Kidney (tissue), 14 donors: Measurements from ENCODE around the gene CCDC70. TPM values are rescaled to one million over a fixed set of nuclear protein-coding genes. Genes with fewer than 3 reads are reported as not detected.

Source experiments
- DNase-seq, 5 donors: peaks; one replicate each; pipeline ENCODE4 v3.0.0-alpha.2; 2013 to 2020
- FAIRE-seq: peaks from 2 replicates; lab custom pipeline; 2012; peaks lifted over from hg19 to GRCh38; lab: Jason Lieb, UNC
- H3K27ac ChIP-seq, 2 donors: one replicate each; pipeline ENCODE4 v1.7.0; 2013; ENCODE audit warnings: low read depth in 2 of 2, low read length in 2 of 2, inconsistent platforms in 1 of 2
- H3K27me3 ChIP-seq: one replicate; pipeline ENCODE4 v1.7.1; 2013; ENCODE audit warnings: low read length, inconsistent platforms; ENCODE audit not compliant: control insufficient read depth, insufficient read depth
- H3K36me3 ChIP-seq, 3 donors: one replicate each; pipeline versions ENCODE4 v1.7.0 to v1.7.1; 2013; ENCODE audit warnings: low read length in 3 of 3, control low read depth in 1 of 3, inconsistent platforms in 1 of 3; ENCODE audit not compliant: insufficient read depth in 3 of 3, control insufficient read depth in 2 of 3
- H3K4me1 ChIP-seq, 3 donors: one replicate each; pipeline versions ENCODE4 v1.7.0 to v1.7.1; 2013; ENCODE audit warnings: low read length in 3 of 3, inconsistent platforms in 1 of 3, low read depth in 1 of 3; ENCODE audit not compliant: control insufficient read depth in 2 of 3, insufficient read depth in 2 of 3
- H3K4me3 ChIP-seq, 3 donors: one replicate each; pipeline versions ENCODE4 v1.7.0 to v1.8.1; 2013; ENCODE audit warnings: low read length in 3 of 3, control low read depth in 1 of 3, inconsistent platforms in 1 of 3
- H3K9ac ChIP-seq, 3 donors: one replicate each; pipeline versions ENCODE4 v1.7.0 to v1.7.1; 2013; ENCODE audit warnings: low read length in 3 of 3, control low read depth in 1 of 3, inconsistent platforms in 1 of 3
- H3K9me3 ChIP-seq, 3 donors: one replicate each; pipeline versions ENCODE4 v1.7.0 to v1.7.1; 2013; ENCODE audit warnings: low read length in 3 of 3, control low read depth in 1 of 3, inconsistent platforms in 1 of 3; ENCODE audit not compliant: control insufficient read depth in 2 of 3, insufficient read depth in 1 of 3
- intact Hi-C: fragments of 100-400 bp; cut with DNase I; formaldehyde crosslinking; loops from one replicate; pipeline ENCODE4 v1.11.1; 2022
- polyA plus RNA-seq: library from polyadenylated mRNA; stranded (reverse); fragments of 350-450 nt; fragmentation: Illumina TruSeq; extraction: RNeasy Lipid Tissue Mini Kit (QIAGEN cat#74804); gene quantifications from one replicate; pipeline ENCODE4 v1.2.3, GENCODE V29; 2014; ENCODE audit warnings: low read depth, low replicate concordance; ENCODE audit not compliant: insufficient read depth
- total RNA-seq: library from RNA; stranded (reverse); fragmentation: NEBNext Ultra II Directional; extraction: Animal tissue kit (Norgen Biotek cat#: 25700); gene quantifications from one replicate; pipeline ENCODE4 v1.2.1, GENCODE V29; 2021
- TF ChIP-seq, protein P1 (sequence below): IDR thresholded peaks from 3 replicates; pipeline ENCODE4 v1.5.1; 2012; ENCODE audit warnings: mild to moderate bottlenecking, moderate library complexity, borderline replicate concordance; ENCODE audit not compliant: insufficient read depth; ENCODE audit errors: extremely low read depth
- donor health status: control.
- donor health status: control.
- donor health status: control.
- donor health status: control.
- donor health status: control.
- donor health status: DM: yes; HTN: yes; CAD: no.
- donor health status: Normal renal cell carcinoma (clear cell type).

Gene CCDC70
- total and polyA plus RNA-seq, 2 donors from 2014 or later = not detected

DNA sequence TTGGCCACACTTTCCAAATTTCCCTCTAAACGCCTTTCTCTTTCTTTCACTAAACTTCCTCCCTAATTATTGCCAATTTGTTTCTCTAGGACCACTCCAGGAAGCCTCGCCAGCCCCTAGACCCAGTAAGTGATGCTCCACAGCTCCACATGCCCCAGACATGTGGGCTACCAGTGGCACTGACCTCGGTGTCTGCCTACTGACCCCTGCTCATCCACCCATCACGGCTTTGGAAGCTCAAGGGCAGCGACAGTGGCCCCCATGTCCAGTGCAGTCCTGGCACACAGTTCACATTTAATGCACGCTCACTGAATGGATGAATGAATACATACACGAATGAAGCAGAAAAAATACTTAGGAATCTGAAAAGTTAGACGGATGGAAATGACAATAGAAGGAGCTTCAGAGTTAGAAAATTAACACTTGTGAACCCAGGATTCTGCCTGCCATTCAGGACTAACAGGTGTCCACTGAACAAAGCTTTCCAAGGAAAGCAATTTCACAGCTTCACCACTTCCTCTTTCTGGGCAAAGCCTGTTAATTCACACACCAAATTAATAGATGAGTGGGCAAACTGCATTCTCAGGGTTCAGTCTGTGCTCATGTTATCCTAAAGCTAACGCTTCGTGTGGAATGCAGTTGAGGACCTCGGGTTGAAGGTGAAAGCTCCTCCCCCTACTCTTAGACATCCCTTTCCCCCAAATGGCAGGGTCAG, 50.9 kb downstream of the CCDC70 start:
- H3K9ac ChIP-seq = no peak overlapping the region
- TF ChIP-seq, protein P1, sequence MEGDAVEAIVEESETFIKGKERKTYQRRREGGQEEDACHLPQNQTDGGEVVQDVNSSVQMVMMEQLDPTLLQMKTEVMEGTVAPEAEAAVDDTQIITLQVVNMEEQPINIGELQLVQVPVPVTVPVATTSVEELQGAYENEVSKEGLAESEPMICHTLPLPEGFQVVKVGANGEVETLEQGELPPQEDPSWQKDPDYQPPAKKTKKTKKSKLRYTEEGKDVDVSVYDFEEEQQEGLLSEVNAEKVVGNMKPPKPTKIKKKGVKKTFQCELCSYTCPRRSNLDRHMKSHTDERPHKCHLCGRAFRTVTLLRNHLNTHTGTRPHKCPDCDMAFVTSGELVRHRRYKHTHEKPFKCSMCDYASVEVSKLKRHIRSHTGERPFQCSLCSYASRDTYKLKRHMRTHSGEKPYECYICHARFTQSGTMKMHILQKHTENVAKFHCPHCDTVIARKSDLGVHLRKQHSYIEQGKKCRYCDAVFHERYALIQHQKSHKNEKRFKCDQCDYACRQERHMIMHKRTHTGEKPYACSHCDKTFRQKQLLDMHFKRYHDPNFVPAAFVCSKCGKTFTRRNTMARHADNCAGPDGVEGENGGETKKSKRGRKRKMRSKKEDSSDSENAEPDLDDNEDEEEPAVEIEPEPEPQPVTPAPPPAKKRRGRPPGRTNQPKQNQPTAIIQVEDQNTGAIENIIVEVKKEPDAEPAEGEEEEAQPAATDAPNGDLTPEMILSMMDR = no peak
- H3K36me3 ChIP-seq = no peaks in the 10 kb centered on the region
- H3K4me1 ChIP-seq = no peaks in the 10 kb centered on the region
- DNase-seq = peak in 1 of 5 donors; percentile 54
- intact Hi-C loops = no loop called here
- peak overlapping the region in 1 of 3 donors; percentile 9 for H3K4me3 ChIP-seq
- no peaks in the 10 kb centered on the region for H3K9me3 ChIP-seq
- no peak for FAIRE-seq
- H3K27ac ChIP-seq = no peak overlapping the region
- H3K27me3 ChIP-seq = no peaks in the 10 kb centered on the region

DNA sequence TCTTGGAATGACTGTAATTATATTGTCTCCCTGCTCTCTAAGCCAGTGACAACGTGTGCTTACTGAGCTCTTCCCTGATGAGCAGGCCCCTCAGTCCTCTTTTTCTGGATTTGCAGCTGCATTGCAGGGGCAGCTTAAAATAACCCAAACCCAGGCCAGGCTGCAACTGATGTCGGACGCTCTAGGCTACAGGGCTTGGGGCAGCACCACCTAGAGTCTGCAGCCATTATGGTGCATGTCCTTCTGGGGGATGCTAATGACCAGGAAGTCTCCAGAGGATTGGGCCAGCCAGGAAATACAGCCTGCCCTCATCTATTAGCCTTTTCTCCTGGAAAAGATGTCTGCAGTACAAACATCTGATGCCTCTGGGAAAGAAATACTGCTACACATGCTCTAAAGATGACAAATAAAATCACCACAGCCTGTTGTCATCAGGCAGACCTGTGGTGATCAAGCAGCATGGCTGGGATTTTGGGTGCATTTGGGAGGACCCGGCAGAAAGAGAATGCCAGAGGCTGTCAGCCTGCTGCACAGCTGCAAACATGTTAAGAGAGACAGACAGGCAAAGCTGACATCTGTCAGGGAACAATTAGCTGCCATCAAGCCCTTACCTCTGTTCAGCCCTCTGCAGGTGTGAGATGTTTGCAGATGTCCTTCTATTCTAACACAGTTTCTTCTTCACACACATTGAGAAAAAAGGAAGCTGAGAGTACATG, 51.8 kb downstream of the CCDC70 start:
- no peak overlapping the region for H3K9ac ChIP-seq
- no peaks in the 10 kb centered on the region for H3K36me3 ChIP-seq
- H3K27me3 ChIP-seq = no peaks in the 10 kb centered on the region
- TF ChIP-seq, protein P1 = no peak
- DNase-seq (peak in 2 of 5 donors; percentile 28 to 44), FAIRE-seq (no peak)
- H3K27ac ChIP-seq = no peak overlapping the region
- no peaks in the 10 kb centered on the region for H3K9me3 ChIP-seq
- intact Hi-C loops = no loop called here
- H3K4me1 ChIP-seq = no peaks in the 10 kb centered on the region
- H3K4me3 ChIP-seq = no peak overlapping the region

DNA sequence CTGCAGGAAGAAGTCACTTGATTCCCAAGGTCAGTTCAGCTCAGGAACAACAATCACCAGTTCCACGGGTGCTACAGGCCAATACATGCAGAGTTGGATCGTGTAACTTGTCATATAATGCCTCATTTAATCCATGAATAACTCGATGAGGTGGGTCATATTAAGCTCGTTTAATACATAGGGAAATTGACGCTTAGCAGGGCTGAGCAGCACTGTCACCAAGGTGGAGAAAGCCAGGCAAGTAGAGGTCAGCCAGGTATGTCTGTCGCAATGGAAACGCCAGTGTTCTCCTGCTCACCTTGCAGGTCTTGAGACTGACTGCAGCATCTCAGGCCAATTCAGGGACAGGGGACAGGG, 52.3 kb downstream of the CCDC70 start:
- Histone ChIP-seq H3K27me3 (no peaks in the 10 kb centered on the region), H3K4me1 (no peaks in the 10 kb centered on the region), H3K9me3 (no peaks in the 10 kb centered on the region), H3K27ac (no peak overlapping the region), H3K36me3 (no peaks in the 10 kb centered on the region), H3K4me3 (no peak overlapping the region), H3K9ac (no peak overlapping the region)
- DNase-seq = no peak
- intact Hi-C loops = no loop called here
- FAIRE-seq = no peak
- TF ChIP-seq, protein P1 = no peak

Other genes starting within 250 kb of the CCDC70 start
- gene DHRS12, start 57.8 kb upstream of the CCDC70 start, total RNA-seq = 20.4 TPM
- 36.1 TPM for gene DHRS12, start 57.8 kb upstream of the CCDC70 start, polyA plus RNA-seq
- 0.19 TPM for gene TMEM272, start 16.8 kb upstream of the CCDC70 start, total RNA-seq
- gene TMEM272, start 16.8 kb upstream of the CCDC70 start, polyA plus RNA-seq = 0.28 TPM
- gene ATP7B, start 149.5 kb downstream of the CCDC70 start, total RNA-seq = 5.7 TPM
- 2.0 TPM for gene ATP7B, start 149.5 kb downstream of the CCDC70 start, polyA plus RNA-seq
- gene ALG11, start 150.4 kb downstream of the CCDC70 start, total RNA-seq = 39.5 TPM
- 3.1 TPM for gene ALG11, start 150.4 kb downstream of the CCDC70 start, polyA plus RNA-seq
- 20.3 TPM for gene UTP14C, start 162.7 kb downstream of the CCDC70 start, total RNA-seq
- gene UTP14C, start 162.7 kb downstream of the CCDC70 start, polyA plus RNA-seq = 8.8 TPM